ENCODE results near the gene SH3BP1. TPM values are rescaled to one million over a fixed set of nuclear protein-coding genes. Genes with fewer than 3 reads are reported as not detected.
A peak's percentile ranks its signal among the peaks of the same experiment; 100 is the strongest.

SH3BP1 gene
- total and polyA plus RNA-seq, 8 donors = 1.6 to 135 (median 9.5) TPM; not detected in 1

GRCh38 chr22:37626144-37626543 lies 13.3 kb upstream of the SH3BP1 start:
- peak overlapping the region in 4 of 5 donors; percentile 63 to 84 (median 74) for H3K27ac ChIP-seq
- no peak for TF ChIP-seq CTCF (IDR thresholded peaks at IDR 0.05)
- no peak for TF ChIP-seq EP300 (IDR thresholded peaks at IDR 0.05)
- no peak for TF ChIP-seq POLR2A (IDR thresholded peaks at IDR 0.05)
- peak in 1 of 3 donors; percentile 2 for TF ChIP-seq POLR2AphosphoS5 (IDR thresholded peaks at IDR 0.05)
- H3K4me3 ChIP-seq = no peak overlapping the region
- DNase-seq = peak in 1 of 2 donors; percentile 51
- H3K4me1 ChIP-seq = peaks cover 23 to 54% (median 45%) of the 10 kb centered on the region in 4 donors
- no peaks in the 10 kb centered on the region for H3K9me3 ChIP-seq
- intact Hi-C loops (cut with DNase I; ENCODE audit: low total_unique reads) = no loop called here
- H3K36me3 ChIP-seq = peaks cover 23 to 91% (median 83%) of the 10 kb centered on the region in 4 donors
- H3K27me3 ChIP-seq = no peaks in the 10 kb centered on the region
- 51 to 88% (median 61%) methylated on average over 11 of the region's 11 CpGs for WGBS, 5 donors

- WGBS, 5 donors = 67 to 82% (median 78%) methylated on average over 13 of the region's 13 CpGs
- Histone ChIP-seq H3K9me3 (no peaks in the 10 kb centered on the region), H3K27ac (peak overlapping the region in 4 of 5 donors; percentile 63 to 84 (median 74)), H3K36me3 (peaks cover 20 to 91% (median 83%) of the 10 kb centered on the region in 4 donors), H3K27me3 (no peaks in the 10 kb centered on the region), H3K4me1 (peaks cover 23 to 59% (median 46%) of the 10 kb centered on the region in 4 donors), H3K4me3 (no peak overlapping the region)
- no peak for DNase-seq
- no peak for TF ChIP-seq CTCF (IDR thresholded peaks at IDR 0.05)
- TF ChIP-seq POLR2AphosphoS5 (IDR thresholded peaks at IDR 0.05) = no peak
- TF ChIP-seq EP300 (IDR thresholded peaks at IDR 0.05) = no peak
- no peak for TF ChIP-seq POLR2A (IDR thresholded peaks at IDR 0.05)
- intact Hi-C loops (cut with DNase I; ENCODE audit: low total_unique reads) = no loop called here
Measured at GRCh38 chr22:37626556-37627075, 12.9 kb upstream of the SH3BP1 start.

GRCh38 chr22:37627121-37627520 lies 12.3 kb upstream of the SH3BP1 start:
- Histone ChIP-seq H3K36me3 (peaks cover 20 to 91% (median 84%) of the 10 kb centered on the region in 4 donors), H3K27ac (peak overlapping the region; percentile 28 to 84 (median 74)), H3K4me3 (no peak overlapping the region), H3K27me3 (no peaks in the 10 kb centered on the region), H3K9me3 (no peaks in the 10 kb centered on the region), H3K4me1 (peaks cover 23 to 59% (median 48%) of the 10 kb centered on the region in 4 donors)
- TF ChIP-seq EP300 (IDR thresholded peaks at IDR 0.05) (no peak), POLR2AphosphoS5 (IDR thresholded peaks at IDR 0.05) (no peak), CTCF (IDR thresholded peaks at IDR 0.05) (no peak), POLR2A (IDR thresholded peaks at IDR 0.05) (no peak)
- intact Hi-C loops (cut with DNase I; ENCODE audit: low total_unique reads) = no loop called here
- DNase-seq = no peak
- 56 to 70% (median 68%) methylated on average over 7 of the region's 7 CpGs for WGBS, 5 donors

- peak overlapping the region; percentile 28 to 84 (median 74) for H3K27ac ChIP-seq
- H3K36me3 ChIP-seq = peaks cover 15 to 91% (median 84%) of the 10 kb centered on the region in 4 donors
- TF ChIP-seq POLR2AphosphoS5 (IDR thresholded peaks at IDR 0.05) = no peak
- TF ChIP-seq CTCF (IDR thresholded peaks at IDR 0.05) = no peak
- no peak for TF ChIP-seq EP300 (IDR thresholded peaks at IDR 0.05)
- no peak for TF ChIP-seq POLR2A (IDR thresholded peaks at IDR 0.05)
- H3K4me1 ChIP-seq = peaks cover 25 to 59% (median 52%) of the 10 kb centered on the region in 4 donors
- no peak overlapping the region for H3K4me3 ChIP-seq
- H3K9me3 ChIP-seq = no peaks in the 10 kb centered on the region
- no peak for DNase-seq
- no peaks in the 10 kb centered on the region for H3K27me3 ChIP-seq
- intact Hi-C loops (cut with DNase I; ENCODE audit: low total_unique reads) = no loop called here
- 69 to 75% (median 74%) methylated on average over 6 of the region's 6 CpGs for WGBS, 5 donors
Measured at GRCh38 chr22:37627545-37627944, 11.9 kb upstream of the SH3BP1 start.

Measured in stomach (tissue), 9 donors.